Sigmoid colon (tissue), 7 donors: ENCODE data around the gene TBC1D9B. TPM values are rescaled to one million over a fixed set of nuclear protein-coding genes. Genes with fewer than 3 reads are reported as not detected.

Experiments
- DNase-seq: peaks from one replicate; pipeline ENCODE4 v3.0.0-alpha.2; 2019
- H3K27ac ChIP-seq, 4 donors: fragments of 200-600 bp; sonication (generic); one replicate each; pipeline ENCODE4 v1.5.1; 2016 to 2019; ENCODE audit warnings: mild to moderate bottlenecking in 1 of 4
- H3K27me3 ChIP-seq, 3 donors: fragments of 200-600 bp; sonication (generic); one replicate each; pipeline ENCODE4 v1.5.1; 2019; ENCODE audit warnings: mild to moderate bottlenecking in 1 of 3
- H3K36me3 ChIP-seq, 4 donors: fragments of 200-600 bp; sonication (generic); one replicate each; pipeline ENCODE4 v1.5.1; 2016 to 2019
- H3K4me1 ChIP-seq, 4 donors: fragments of 200-600 bp; sonication (generic); one replicate each; pipeline ENCODE4 v1.5.1; 2017 to 2019
- H3K4me3 ChIP-seq, 4 donors: fragments of 200-600 bp; sonication (generic); one replicate each; pipeline ENCODE4 v1.5.1; 2017 to 2019; ENCODE audit warnings: mild to moderate bottlenecking in 2 of 4, moderate library complexity in 1 of 4
- H3K9me3 ChIP-seq, 4 donors: fragments of 200-600 bp in 3 of 4; sonication (generic) in 3 of 4; one replicate each; pipeline versions ENCODE4 v1.5.1 to v1.6.1; 2013 to 2019
- CTCF ChIP-seq, 4 experiments: fragments of 450-650 bp in 3 of 4; fragments of 200-600 bp in 1 of 4; IDR thresholded peaks; one replicate each; pipeline ENCODE4 v1.5.1; 2016 to 2019; ENCODE audit warnings: antibody characterized with exemption in 4 of 4, mild to moderate bottlenecking in 3 of 4, moderate library complexity in 2 of 4
- EP300 ChIP-seq, 4 donors: sonication (generic); formaldehyde crosslinking; IDR thresholded peaks; one replicate each; pipeline ENCODE4 v1.6.1; 2017; ENCODE audit warnings: antibody characterized with exemption in 4 of 4
- POLR2A ChIP-seq, 2 donors: fragments of 450-650 bp; IDR thresholded peaks; one replicate each; pipeline ENCODE4 v1.6.1; 2016; ENCODE audit warnings: antibody characterized with exemption in 2 of 2, mild to moderate bottlenecking in 2 of 2, moderate library complexity in 2 of 2
- POLR2AphosphoS5 ChIP-seq, 4 donors: sonication (generic); formaldehyde crosslinking; IDR thresholded peaks; one replicate each; pipeline ENCODE4 v1.6.1; 2017; ENCODE audit warnings: antibody characterized with exemption in 4 of 4
- WGBS, 2 donors: extraction: QIAGEN DNeasy Blood & Tissue Kit; methylation state at CpG; one replicate each; pipeline ENCODE4 v1.1.7; 2013; 5-methylcytosine and 5-hydroxymethylcytosine counted together
- intact Hi-C: fragments of 100-400 bp; cut with DNase I; formaldehyde crosslinking; loops from one replicate; pipeline ENCODE4 v1.15.1; 2023
- polyA plus RNA-seq, 3 donors: library from polyadenylated mRNA; stranded (reverse); fragments of 200-250 nt; gene quantifications; one replicate each; pipeline ENCODE4 v1.2.3, GENCODE V29; 2013
- small RNA-seq, 3 donors: library from RNA; depleted of rRNA; stranded (forward); fragments of <200 nt; gene quantifications; one replicate each; pipeline ENCODE3, GENCODE V24; 2016
- total RNA-seq, 4 donors: library from RNA; depleted of rRNA; stranded (reverse); fragments of >200 nt; gene quantifications; one replicate each; pipeline ENCODE4 v1.1.0, GENCODE V29; 2016
- donor health status: healthy with polysubstance abuse.
- donor health status: Bipolar disorder and iron deficiency.
- donor health status: healthy.

Gene TBC1D9B
- total and polyA plus RNA-seq, 7 donors: 35.4 to 1,545 (median 291) TPM

GRCh38 chr5:179815491-179816249, 92.0 kb downstream of the TBC1D9B start:
- TF ChIP-seq POLR2A (IDR thresholded peaks at IDR 0.05) (no peak), POLR2AphosphoS5 (IDR thresholded peaks at IDR 0.05) (no peak), EP300 (IDR thresholded peaks at IDR 0.05) (no peak), CTCF (IDR thresholded peaks at IDR 0.05) (no peak)
- Histone ChIP-seq H3K36me3 (peaks cover 0 to 14% (median 0%) of the 10 kb centered on the region in 4 donors), H3K27ac (no peak overlapping the region), H3K27me3 (no peaks in the 10 kb centered on the region), H3K4me1 (peaks cover 0 to 42% (median 39%) of the 10 kb centered on the region in 4 donors), H3K9me3 (no peaks in the 10 kb centered on the region), H3K4me3 (no peak overlapping the region)
- no peak for DNase-seq
- 94 to 97% methylated on average over 21 of the region's 21 CpGs for WGBS, 2 donors
- intact Hi-C loops: no loop called here

- Histone ChIP-seq H3K4me3 (no peak overlapping the region), H3K27me3 (no peaks in the 10 kb centered on the region), H3K36me3 (peaks cover 0 to 14% (median 0%) of the 10 kb centered on the region in 4 donors), H3K9me3 (no peaks in the 10 kb centered on the region), H3K4me1 (peaks cover 0 to 27% (median 25%) of the 10 kb centered on the region in 4 donors), H3K27ac (no peak overlapping the region)
- TF ChIP-seq POLR2AphosphoS5 (IDR thresholded peaks at IDR 0.05): no peak
- TF ChIP-seq EP300 (IDR thresholded peaks at IDR 0.05): no peak
- TF ChIP-seq CTCF (IDR thresholded peaks at IDR 0.05): no peak
- TF ChIP-seq POLR2A (IDR thresholded peaks at IDR 0.05): no peak
- WGBS, 2 donors: 86 to 89% methylated on average over 3 of the region's 3 CpGs
- intact Hi-C loops: no loop called here
- no peak for DNase-seq
Observed at GRCh38 chr5:179814090-179814489, 93.6 kb downstream of the TBC1D9B start.

GRCh38 chr5:179812997-179813607, 94.6 kb downstream of the TBC1D9B start:
- DNase-seq: no peak
- no peaks in the 10 kb centered on the region for H3K27me3 ChIP-seq
- H3K27ac ChIP-seq: no peak overlapping the region
- intact Hi-C loops: no loop called here
- TF ChIP-seq POLR2A (IDR thresholded peaks at IDR 0.05): no peak
- no peak for TF ChIP-seq EP300 (IDR thresholded peaks at IDR 0.05)
- no peak for TF ChIP-seq POLR2AphosphoS5 (IDR thresholded peaks at IDR 0.05)
- TF ChIP-seq CTCF (IDR thresholded peaks at IDR 0.05): no peak
- 86 to 94% methylated on average over 5 of the region's 5 CpGs for WGBS, 2 donors
- peaks cover 0 to 19% (median 17%) of the 10 kb centered on the region in 4 donors for H3K4me1 ChIP-seq
- peaks cover 0 to 14% (median 0%) of the 10 kb centered on the region in 4 donors for H3K36me3 ChIP-seq
- H3K4me3 ChIP-seq: no peak overlapping the region
- H3K9me3 ChIP-seq: no peaks in the 10 kb centered on the region

GRCh38 chr5:179812135-179812825, 95.4 kb downstream of the TBC1D9B start:
- no peaks in the 10 kb centered on the region for H3K9me3 ChIP-seq
- TF ChIP-seq CTCF (IDR thresholded peaks at IDR 0.05): no peak
- TF ChIP-seq POLR2A (IDR thresholded peaks at IDR 0.05): no peak
- TF ChIP-seq EP300 (IDR thresholded peaks at IDR 0.05): no peak
- no peak for TF ChIP-seq POLR2AphosphoS5 (IDR thresholded peaks at IDR 0.05)
- WGBS, 2 donors: 96 to 97% methylated on average over 27 of the region's 27 CpGs
- H3K27ac ChIP-seq: no peak overlapping the region
- peak; percentile 52 for DNase-seq
- H3K4me3 ChIP-seq: no peak overlapping the region
- peaks cover 0 to 14% (median 0%) of the 10 kb centered on the region in 4 donors for H3K36me3 ChIP-seq
- intact Hi-C loops: no loop called here
- no peaks in the 10 kb centered on the region for H3K27me3 ChIP-seq
- peaks cover 0 to 19% (median 16%) of the 10 kb centered on the region in 4 donors for H3K4me1 ChIP-seq

Small RNA genes lying within 50 kb of the gene (small RNA-seq; reads per million reads assigned to genes)
- 0 reads per million in 3 donors for gene RF00019

Other genes with a start within 250 kb of the TBC1D9B start
- under 1 TPM in 1 of 4 donors, not detected in 3; 0.66 TPM for gene CBY3, start 226.9 kb downstream of the TBC1D9B start, total RNA-seq
- gene CBY3, start 226.9 kb downstream of the TBC1D9B start, polyA plus RNA-seq: under 1 TPM in 1 of 3 donors, not detected in 2; 0.13 TPM
- 100 to 1,000 TPM; 254 to 278 (median 267) TPM for gene CANX, start 208.9 kb downstream of the TBC1D9B start, total RNA-seq
- 100 to 1,000 TPM in 1 of 3 donors, 10 to 100 TPM in 2; 58.3 to 177 (median 77.2) TPM for gene CANX, start 208.9 kb downstream of the TBC1D9B start, polyA plus RNA-seq
- 10 to 100 TPM; 18.1 to 30.2 (median 25.9) TPM for gene MAML1, start 175.1 kb downstream of the TBC1D9B start, total RNA-seq
- gene MAML1, start 175.1 kb downstream of the TBC1D9B start, polyA plus RNA-seq: 10 to 100 TPM in 1 of 3 donors, 1 to 10 TPM in 2; 7.2 to 15.8 (median 8.1) TPM
- 1 to 10 TPM; 1.5 to 6.1 (median 5.4) TPM for gene LTC4S, start 113.9 kb downstream of the TBC1D9B start, total RNA-seq
- 1 to 10 TPM in 2 of 3 donors, not detected in 1; 2.6 to 3.6 TPM for gene LTC4S, start 113.9 kb downstream of the TBC1D9B start, polyA plus RNA-seq
- gene MGAT4B, start 101.0 kb downstream of the TBC1D9B start, total RNA-seq: 10 to 100 TPM; 27.8 to 56.8 (median 31.5) TPM
- gene MGAT4B, start 101.0 kb downstream of the TBC1D9B start, polyA plus RNA-seq: 100 to 1,000 TPM; 184 to 241 (median 232) TPM
- gene SQSTM1, start 87.0 kb downstream of the TBC1D9B start, total RNA-seq: 100 to 1,000 TPM; 287 to 443 (median 386) TPM
- 100 to 1,000 TPM; 168 to 301 (median 203) TPM for gene SQSTM1, start 87.0 kb downstream of the TBC1D9B start, polyA plus RNA-seq
- 10 to 100 TPM; 30.7 to 59.8 (median 34.5) TPM for gene MRNIP, start 49.1 kb downstream of the TBC1D9B start, total RNA-seq
- 10 to 100 TPM in 2 of 3 donors, 1 to 10 TPM in 1; 8.3 to 20.3 (median 11.4) TPM for gene MRNIP, start 49.1 kb downstream of the TBC1D9B start, polyA plus RNA-seq
- 100 to 1,000 TPM in 3 of 4 donors, 10 to 100 TPM in 1; 64.1 to 144 (median 117) TPM for gene RNF130, start 163.9 kb upstream of the TBC1D9B start, total RNA-seq
- 10 to 100 TPM; 34.3 to 41.4 (median 37.5) TPM for gene RNF130, start 163.9 kb upstream of the TBC1D9B start, polyA plus RNA-seq